NCI-H748 treated with DMSO at 0.1 percent for 48 hours (cell line): ENCODE data around the gene ADAMTS12.

Experiments used
- DNase-seq: peaks from one replicate; lab custom pipeline; 2025; lab: John Stamatoyannopoulos, UW

The ADAMTS12 gene

DNA sequence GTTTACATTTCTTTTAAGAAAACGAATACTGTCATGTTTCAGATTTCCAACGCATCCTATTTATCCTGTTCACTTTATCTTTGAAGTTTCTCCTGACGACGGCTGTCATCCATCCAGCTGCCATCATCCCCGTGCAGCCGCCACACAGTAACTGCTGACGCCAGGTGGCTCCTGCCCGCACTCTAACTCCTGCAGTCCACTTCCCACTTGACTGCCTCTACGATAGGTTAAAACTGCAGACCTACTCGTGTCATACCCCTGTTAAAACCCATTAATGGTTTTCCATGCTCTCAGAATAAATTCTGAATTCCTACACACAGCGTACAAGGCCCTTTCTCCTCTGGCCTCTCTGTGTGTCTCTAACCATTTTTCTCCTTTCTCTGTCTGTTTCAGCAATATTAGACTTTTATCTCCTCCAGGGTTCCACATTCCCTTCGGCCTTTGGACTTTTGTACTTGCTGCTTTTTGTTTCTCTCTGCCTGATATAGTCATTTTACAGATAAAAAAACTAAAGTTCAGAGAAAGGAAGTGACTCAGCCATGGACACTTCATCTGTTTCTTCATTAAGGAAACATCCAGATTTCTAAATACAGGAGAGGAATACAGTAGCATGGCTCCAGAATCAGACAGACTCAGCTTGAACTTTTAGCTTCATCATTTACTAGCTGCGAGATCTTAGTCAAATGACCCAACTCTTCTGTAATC lies 84.9 kb downstream of the ADAMTS12 start:
- no peak for DNase-seq

DNA sequence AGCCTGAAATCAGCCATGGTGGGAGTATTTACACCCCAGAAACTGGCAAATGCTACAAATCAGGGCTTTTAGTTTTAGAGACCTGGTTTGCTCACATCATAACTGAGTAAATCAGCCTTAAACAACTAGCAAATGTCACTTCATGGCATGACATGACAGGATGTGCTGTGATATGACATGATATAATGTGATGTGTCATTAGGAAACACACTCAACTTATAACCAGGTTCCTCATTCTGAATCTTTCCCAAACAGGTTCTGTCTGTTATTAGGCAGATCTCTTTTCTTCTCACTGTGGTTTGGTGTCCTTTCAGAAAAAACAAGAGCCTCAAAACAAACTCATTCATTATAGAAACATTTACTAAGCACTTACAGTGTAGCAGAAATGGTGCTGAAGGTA lies 90.5 kb downstream of the ADAMTS12 start:
- no peak for DNase-seq

DNA sequence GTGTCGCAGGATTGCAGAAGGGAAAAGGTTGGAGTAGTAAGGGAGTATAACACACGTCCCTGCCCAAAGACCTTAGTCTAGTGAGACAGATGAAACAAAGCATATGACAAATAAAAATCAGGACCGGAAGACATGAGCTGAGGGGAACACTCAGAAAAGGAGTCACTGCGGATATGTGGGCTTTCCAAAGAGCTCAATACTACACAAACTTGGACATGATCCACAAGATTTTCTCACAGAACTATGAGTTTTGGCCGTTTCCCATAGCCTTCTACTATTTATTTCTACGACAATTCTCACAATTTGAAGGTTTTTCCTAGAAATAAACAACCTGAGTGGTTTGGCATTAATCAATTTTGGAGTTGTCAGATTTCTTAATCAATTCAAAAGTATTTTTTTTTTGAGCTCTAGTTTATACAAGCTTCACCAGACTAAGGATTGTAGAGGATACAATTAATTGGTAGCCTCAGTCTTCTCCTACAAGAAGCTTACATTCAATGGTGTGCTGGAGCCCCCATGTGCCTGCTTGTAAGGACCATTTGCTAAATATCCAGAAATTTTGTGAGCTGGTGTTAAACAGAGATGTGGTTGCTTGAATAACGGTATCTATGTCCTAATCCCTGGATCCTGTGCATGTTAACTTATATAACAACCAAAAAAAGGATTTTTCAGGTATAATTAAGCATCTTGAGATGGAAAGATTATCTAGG lies 91.4 kb downstream of the ADAMTS12 start:
- no peak for DNase-seq

DNA sequence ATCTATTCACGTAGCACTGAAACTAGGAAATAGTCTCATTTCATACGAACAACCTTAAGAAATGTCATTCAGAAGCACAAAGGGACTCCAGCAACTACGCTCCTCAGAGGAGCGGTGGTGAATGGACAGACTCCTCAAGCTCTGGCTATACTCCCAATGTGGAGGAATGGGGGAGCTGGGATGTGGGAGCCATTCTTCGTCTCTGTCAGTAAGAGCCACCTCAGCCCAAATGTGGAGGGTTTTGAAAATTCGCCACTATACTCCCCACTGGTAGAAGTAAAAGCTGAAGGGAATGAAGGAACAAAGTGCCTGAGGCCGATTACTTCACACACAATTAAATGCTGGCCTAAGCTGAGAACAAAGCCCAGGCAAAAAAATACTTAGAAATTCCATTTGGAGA lies 96.3 kb downstream of the ADAMTS12 start:
- DNase-seq = no peak

DNA sequence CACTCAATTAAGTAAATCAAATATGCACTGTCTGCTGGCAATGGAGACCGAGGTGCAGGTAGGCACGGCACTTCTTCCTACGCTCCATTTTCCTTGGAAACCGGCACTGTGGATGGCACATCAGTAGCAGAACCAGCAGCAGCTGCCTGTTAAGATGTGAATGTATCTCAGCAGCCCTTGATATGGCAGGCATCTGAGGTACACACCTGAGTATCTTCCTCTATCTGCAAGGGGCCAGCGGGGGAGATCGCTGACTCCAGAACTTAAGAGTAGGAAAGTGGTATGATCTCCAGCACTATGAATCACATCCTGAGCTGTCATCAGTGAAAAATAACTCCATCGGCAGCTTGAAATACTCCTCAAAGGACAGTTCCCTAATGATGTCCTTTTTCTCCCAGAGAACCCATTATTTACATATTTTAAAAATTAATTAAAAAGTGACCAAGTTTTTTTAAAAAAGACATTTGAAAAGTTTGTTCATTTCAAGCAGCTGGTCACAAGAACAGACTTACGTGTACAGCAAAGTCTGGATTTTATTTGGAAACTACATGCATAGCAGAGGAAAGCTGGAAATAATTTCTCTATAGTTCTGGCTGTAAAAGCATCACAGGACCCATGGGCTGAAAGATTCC lies 97.1 kb downstream of the ADAMTS12 start:
- DNase-seq = no peak

DNA sequence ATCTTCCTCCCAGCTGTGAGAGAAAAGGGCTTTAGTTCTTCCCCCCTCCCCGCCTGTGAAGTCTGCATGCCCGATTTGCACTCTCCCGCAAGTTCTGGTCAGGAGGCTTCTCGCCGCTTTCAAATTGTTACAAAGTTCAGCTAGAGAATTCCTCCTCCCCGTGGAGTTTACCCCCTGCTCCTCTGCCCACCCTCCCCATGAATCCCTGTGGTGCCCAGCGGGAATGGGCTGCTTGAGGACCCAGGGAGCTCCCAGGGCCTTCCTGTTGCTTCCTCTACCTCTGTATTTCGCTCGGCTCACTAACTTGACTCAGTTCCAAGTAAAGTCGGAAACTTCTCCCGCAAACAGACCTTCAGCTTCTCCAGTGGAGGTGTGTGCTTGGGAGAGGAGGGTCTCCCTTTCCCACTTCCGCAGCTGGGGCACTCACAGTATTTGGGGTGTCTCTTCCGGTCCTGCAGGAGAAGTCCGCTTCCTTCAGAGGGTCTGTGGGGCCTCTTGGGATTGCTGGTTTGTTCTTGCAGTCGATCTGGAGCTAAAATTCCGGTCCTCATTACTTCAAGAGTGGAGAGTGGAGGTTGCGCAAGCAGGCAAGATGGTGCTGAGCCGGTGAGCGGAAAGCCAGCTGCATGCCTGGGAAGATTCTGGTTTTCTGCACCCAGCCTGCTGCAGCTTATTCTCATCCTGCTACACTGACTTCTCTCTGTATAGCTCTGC lies 97.8 kb downstream of the ADAMTS12 start:
- no peak for DNase-seq

DNA sequence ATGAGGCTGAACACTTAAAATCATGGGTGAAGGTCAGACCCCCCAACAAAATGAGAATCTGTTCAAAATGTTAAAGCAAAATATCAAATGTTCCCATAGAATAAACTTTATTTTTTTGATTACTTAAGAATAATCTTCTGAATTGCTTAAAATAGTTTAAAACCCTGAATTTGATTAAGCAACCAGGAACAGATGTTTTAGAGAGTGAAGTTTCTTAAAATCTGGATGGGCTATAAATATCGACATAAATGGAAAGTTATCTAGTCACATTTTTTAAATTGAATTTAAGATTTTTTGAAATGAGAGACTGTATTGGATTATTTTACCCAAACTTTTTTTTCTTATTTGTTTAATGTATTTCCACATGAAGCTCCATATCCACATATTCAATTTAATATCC lies 98.5 kb downstream of the ADAMTS12 start:
- no peak for DNase-seq

DNA sequence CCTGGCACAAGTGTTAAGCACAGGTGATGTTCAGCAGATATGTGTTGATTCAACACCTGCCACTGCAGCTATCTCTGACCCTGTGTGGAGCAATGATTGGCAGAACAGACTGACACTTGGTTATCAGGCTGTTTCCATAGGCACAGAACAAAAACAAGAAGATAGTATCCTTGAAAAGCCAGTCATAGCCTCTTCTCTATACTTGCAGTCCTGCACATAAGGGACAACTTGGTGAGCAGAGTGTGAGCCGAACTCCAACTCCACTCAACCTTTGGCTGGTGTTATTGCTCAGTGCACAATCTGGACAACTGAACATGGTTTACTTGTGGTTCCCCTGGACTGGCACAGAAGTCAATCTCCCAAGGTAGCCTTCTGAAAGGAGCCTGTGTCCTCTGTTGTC lies 99.2 kb downstream of the ADAMTS12 start:
- DNase-seq = no peak

DNA sequence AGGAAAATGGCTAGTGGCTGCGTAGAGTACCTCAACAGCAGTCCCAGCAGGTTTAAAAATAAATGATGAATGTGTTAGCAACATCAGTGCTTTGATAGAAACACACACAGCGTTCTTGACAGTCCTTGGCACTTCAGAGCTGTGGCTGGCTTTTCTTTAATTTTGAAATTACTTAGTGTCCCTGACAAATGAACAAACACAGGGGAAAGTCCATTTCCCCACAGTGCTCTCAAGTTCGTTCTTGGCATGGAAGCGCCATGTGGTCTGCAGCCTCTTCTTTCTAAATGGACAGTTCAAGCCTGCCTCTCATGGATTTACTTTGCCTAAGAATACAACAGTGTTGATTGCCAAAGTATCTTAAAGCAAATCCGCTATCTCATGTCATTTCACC lies 102.2 kb downstream of the ADAMTS12 start:
- no peak for DNase-seq

DNA sequence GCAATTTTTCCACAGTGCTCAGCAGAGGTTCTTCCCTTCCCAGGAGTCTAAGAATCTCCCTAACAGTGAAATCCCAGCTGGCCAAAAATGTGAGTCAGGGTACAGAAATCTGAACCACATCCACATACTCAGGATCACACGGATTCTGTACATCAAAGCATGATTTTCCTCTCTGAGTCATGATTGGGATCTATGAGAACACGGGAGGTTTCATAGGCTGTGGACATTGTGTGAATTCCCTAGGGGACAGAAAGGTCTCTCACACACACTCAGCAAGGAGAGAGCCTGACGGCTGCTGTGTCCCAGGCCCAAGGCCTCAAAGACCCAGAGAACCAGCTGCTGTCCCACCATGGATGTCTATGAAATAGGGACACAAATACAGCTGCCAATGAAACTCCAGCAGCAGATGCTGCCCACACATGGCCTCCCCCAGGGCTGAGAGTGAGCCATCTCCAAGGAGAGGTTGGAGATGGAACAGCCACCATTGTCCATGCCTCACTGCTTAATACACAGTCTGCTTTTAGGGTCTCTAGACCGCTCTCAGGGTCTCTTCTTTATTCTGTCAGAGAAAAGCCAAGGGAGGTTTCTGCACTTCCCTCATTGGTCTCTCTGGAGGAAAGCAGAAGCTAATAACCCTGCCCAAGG lies 102.7 kb downstream of the ADAMTS12 start:
- no peak for DNase-seq

DNA sequence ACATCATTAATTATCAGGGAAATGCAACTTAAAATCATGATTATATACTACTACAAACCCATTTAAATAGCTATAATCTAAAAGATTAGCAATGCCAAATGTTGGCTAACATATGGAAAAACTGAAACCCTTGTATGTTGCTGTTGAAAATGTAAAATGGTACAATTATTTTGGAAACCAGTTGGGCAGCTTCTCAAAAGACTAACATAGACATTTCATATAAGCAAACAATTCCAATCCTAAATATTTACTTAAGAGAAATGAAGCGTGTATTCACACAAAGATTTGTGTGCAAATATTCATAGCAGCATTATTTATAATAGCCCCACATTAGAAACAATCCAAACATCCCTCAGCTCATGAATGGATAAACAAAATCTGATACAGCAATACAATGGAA lies 106.2 kb downstream of the ADAMTS12 start:
- DNase-seq = no peak

DNA sequence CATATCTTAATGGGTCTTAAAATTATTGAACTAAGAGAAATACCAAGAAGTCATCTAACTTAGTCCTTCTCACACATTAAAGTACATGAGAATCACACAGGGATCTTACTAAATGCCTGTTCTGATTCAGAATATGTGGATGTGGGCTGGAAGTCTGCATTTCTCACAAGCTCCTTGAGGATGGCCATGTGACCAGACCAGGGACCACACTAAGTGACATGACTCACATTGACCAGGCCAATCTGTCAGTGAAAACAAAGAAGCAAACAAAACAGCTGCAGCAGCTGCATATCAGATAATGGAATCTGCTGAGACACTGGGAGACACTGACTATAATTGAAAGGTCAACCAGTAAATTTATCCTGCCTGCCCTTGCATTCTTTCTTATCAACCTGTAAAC lies 110.5 kb downstream of the ADAMTS12 start:
- DNase-seq = no peak

DNA sequence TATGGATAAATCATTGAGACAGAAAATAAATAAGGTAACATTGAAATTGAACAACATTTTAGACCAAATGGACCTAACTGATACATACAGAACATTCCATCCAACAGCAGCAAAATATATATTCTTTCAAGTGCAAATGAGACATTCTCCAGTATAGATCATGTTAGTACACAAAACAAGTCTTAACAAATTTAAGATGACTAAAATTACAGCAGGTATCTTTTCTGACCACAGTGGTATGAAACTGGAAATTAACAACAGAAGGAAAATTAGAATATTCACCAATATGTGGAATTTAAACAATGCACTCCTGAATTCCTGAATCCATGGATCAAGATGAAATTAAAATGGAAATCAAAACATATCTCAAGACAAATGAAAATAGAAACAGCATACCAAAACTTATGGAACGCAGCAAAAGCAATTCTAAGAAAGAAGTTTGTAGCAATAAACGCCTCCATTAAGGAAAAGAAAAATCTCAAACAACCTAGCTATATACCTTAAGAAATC lies 115.6 kb downstream of the ADAMTS12 start:
- DNase-seq = no peak

DNA sequence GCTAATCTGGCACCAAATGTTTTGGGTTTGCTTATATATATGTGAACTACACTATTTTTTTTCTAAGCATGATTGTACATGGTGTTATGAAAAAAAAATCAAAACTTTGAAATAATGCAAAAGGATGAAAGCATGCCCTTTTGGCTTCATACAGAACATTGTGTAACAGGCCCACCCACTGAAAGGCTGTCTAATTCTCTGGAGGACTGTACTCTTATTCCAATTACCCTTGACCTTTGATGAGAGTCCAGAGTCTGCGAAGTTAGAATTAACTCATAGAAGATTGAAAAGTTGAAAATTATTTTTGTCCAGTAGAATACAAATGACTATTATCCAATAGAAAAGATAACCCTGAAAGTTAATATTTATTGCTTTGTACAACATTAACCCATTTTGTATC lies 117.4 kb downstream of the ADAMTS12 start:
- no peak for DNase-seq

DNA sequence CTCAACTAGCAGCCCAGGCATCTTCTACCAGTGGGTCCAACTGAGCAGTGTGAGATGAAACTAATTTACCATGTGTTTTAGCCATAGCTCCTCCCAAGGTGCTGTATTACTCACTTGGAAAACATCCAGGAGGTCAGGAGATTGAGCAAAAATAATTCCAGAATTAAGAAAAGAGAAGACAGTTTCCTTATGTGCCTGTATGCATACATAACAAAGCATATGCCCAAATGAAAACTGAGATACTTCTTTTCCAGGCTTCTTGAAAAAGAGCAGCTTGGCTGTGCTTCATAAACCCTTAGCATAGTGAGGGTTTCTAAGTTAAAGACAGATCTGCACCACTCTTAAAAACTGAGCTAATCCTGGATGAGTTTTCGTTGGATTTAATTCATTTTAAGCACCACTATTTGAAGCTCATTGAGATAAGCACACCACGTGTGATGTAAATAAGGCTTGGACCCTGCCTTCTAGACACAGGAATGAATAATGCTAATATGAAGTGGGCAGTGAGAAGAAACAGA lies 119.4 kb downstream of the ADAMTS12 start:
- DNase-seq = no peak

DNA sequence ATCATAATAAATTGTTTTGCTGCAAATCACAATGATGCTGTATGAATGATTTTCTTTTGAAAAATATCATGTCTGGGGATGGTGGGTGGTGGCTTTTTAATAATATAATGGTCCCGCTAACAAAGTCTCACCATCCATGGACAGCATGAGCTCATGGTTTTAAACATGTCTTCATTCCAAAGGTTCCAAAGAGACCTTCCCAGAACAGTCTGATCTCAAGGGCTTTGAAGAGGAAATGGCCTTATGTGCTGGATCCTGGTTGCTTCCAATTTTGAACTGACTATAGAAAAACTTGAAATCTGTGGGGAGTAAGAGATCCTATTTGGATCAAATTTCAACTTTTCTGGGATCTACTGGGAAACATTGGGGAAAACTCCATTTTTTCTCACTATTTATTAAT lies 121.8 kb downstream of the ADAMTS12 start:
- no peak for DNase-seq

DNA sequence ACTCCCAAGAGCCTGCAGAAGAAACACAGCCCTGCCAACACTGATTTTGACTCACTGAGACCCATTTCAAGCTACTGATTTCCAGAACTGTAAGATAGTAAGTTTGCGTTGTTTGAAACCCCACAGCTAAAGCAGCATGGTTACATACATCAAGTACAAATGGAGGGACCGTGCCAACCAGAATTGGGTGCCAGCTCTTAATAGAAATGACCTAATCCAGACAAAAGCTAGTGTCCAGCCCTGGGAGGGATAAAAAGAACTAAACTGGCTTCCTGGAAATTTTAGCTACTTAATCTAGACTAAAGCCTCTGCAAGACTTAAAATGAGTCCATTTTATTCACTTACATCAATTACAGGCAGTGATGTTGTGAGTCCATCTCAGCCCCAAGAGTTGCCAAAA lies 122.6 kb downstream of the ADAMTS12 start:
- no peak for DNase-seq

DNA sequence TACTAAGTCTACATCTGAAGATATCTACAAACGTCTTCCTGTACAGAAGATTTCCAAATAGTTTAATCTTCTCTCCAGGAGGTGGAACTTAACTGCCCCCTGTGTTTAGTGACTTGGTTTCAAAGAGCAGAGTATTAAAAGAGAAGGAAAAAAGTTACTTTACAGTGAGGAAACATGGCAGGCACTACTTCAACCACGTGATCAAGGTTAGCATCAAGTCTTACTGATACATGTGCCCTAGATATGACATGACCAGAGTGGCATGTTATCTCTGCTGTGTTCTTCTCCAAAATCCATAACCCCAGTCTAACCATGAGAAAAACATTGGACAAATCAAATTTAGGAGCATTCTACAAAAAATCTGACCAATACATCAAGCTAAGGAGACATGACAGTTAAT lies 125.8 kb downstream of the ADAMTS12 start:
- DNase-seq = no peak

DNA sequence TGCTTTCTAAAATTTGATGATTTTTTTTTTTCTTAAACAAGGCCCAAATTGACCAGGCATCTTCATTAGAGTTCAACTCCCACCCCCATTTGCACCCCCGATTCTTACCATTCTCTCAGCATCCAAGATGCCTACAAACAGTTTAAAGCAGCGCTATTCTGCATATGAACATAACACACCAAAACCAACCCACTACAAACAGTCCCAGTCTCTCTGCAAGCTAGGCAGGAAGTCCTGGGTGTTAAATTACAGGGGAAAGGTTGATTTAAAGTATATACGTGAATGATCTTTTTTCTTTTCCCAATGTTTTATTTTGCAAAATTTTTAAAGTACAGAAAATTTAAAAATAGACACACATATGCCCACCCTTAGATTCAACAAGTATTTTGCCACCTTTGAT lies 127.0 kb downstream of the ADAMTS12 start:
- no peak for DNase-seq

DNA sequence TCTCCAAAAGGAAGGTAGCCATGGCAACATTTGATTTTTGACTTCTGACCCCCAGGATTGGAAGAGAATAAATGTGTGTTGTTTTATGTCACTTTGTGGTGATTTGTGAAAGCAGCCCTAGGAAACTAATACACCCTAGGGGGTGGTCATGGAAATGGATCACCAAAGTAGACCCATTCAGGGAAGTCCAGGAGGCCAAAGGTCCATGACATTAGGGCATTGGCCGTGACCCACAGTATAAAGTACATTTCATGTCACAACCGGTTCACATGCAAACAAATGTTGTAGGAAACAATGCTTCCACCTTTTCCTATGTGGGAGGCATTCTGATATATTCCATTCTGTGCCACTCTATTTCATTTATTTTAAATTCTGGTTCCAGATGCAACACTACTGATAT lies 128.4 kb downstream of the ADAMTS12 start:
- no peak for DNase-seq

DNA sequence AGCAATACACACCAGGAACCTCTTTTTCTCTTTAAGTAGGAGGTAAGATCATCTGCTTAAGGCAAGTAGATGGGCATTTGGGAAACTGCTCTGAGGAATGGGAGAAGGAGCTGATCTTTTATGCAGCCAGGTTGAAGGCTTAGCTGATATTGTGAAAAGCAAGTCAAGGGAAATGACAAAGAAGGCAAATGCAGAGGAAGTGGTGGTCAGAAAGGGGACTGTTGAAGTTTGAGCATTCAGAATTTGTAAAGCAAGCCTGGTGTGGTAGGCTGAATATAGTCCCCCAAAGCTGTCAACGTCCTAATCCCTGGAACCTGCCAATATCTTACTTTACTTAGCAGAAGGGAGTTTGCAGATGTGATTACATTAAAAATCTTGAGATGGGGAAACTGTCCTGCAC lies 128.9 kb downstream of the ADAMTS12 start:
- DNase-seq = no peak

DNA sequence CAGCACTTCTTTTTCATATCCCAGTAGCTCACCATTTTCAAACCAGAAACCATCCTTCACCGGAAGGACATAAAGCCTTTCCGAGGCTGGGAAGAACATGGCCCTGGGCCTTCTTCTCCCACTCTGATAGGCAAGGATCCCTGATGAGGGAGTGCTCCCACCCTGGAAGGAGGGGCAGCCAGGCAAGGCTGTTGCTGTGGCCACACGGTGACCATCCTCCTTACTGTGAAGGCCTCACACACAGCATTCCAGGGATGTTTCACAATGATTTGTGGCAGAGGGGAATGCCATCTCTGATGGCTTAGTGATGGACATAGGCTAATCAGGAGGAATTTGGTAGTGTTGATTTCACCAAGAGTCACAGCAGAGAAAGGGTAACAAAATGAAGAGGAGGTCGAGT lies 130.7 kb downstream of the ADAMTS12 start:
- DNase-seq = no peak
